AG10803 (cell line): Measurements from ENCODE around the gene ERI2.

Experiments used
- DNase-seq: peaks from one replicate; pipeline ENCODE4 v3.0.0; 2010; ENCODE audit warnings: low read depth
- H3K4me3 ChIP-seq: 2 replicates; pipeline ENCODE4 v1.5.1; 2011; ENCODE audit warnings: mild to moderate bottlenecking, low read length, control low read depth
- CTCF ChIP-seq: conservative IDR thresholded peaks from 2 replicates; pipeline ENCODE4 v1.5.1; 2011; ENCODE audit warnings: mild to moderate bottlenecking, low read length, control low read depth, inconsistent platforms

The ERI2 gene

GRCh38 chr16:20838240-20838639 is 32.0 kb upstream of the ERI2 start:
- DNase-seq, result no peak
- H3K4me3 ChIP-seq, result no peak overlapping the region
- TF ChIP-seq CTCF, result no peak

- no peak for TF ChIP-seq CTCF
- no peak for DNase-seq
- H3K4me3 ChIP-seq, result no peak overlapping the region
Observed at GRCh38 chr16:20833086-20833485, 26.8 kb upstream of the ERI2 start.

- H3K4me3 ChIP-seq, result no peak overlapping the region
- no peak for DNase-seq
- no peak for TF ChIP-seq CTCF
Observed at GRCh38 chr16:20830372-20830771, 24.1 kb upstream of the ERI2 start.

- no peak for TF ChIP-seq CTCF
- no peak for DNase-seq
Observed at GRCh38 chr16:20829536-20829935, 23.3 kb upstream of the ERI2 start.

GRCh38 chr16:20826039-20826566 is 19.8 kb upstream of the ERI2 start:
- no peak overlapping the region for H3K4me3 ChIP-seq
- no peak for TF ChIP-seq CTCF
- no peak for DNase-seq

More at GRCh38 chr16:20829536-20829935, 23.3 kb upstream of the ERI2 start:
- H3K4me3 ChIP-seq, result no peak overlapping the region

- no peak for DNase-seq
- H3K4me3 ChIP-seq, result no peak overlapping the region
- no peak for TF ChIP-seq CTCF
Observed at GRCh38 chr16:20822521-20823325, 16.5 kb upstream of the ERI2 start.

- no peak for DNase-seq
- no peak overlapping the region for H3K4me3 ChIP-seq
- no peak for TF ChIP-seq CTCF
Observed at GRCh38 chr16:20821682-20822081, 15.4 kb upstream of the ERI2 start.
